ENCODE results near the gene LRMDA. TPM values are rescaled to one million over a fixed set of nuclear protein-coding genes. Genes with fewer than 3 reads are reported as not detected.

The LRMDA gene
- total and polyA plus RNA-seq, 2 of the 8 experiments (the other 6 are each of a cell fraction or from before 2014, with no cell fraction given) = 0.86 to 2.8 TPM

DNA sequence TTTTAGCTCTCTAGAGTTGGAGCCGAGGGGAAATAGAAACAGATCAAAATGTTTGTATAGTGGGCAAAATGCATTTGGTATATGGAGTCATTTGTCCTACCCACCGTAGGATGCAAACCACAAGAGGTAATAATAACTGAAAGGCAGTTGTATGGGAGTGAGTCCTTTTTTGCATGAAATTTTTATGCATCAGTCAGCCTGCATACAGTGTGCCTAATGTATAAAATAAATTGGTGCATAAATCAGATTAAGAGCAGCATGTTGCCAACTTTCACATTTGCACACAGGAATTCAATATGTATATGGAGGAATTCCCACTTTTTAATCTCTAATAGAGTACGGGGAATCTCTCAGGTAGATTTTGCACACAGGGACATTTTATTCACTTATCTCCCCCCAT, 262.8 kb downstream of the LRMDA start:
- Histone ChIP-seq H2BK20ac (ENCODE audit: low read length) (no peak overlapping the region), H4K5ac (ENCODE audit: insufficient read length, low read depth, low read length) (no peak overlapping the region), H3K79me2 (ENCODE audit: control insufficient read depth in 1 of 2, insufficient read depth in 2 of 2, low read length in 2 of 2) (no peaks in the 10 kb centered on the region), H3K9me3 (ENCODE audit: insufficient read depth in 2 of 2, low read depth in 1 of 2, low read length in 1 of 2) (no peaks in the 10 kb centered on the region), H3K36me3 (ENCODE audit: control insufficient read depth in 2 of 4, insufficient read depth in 4 of 4, low read length in 3 of 4) (no peaks in the 10 kb centered on the region), H3K9ac (replicated peaks in 1 of 4; ENCODE audit: extremely low read depth in 1 of 4, low read depth in 3 of 4, low read length in 3 of 4) (no peak overlapping the region), H3K4me1 (replicated peaks in 1 of 4; ENCODE audit: control insufficient read depth in 3 of 4, insufficient read depth in 4 of 4, low read length in 3 of 4) (no peaks in the 10 kb centered on the region), H3K23me2 (ENCODE audit: low read depth, low read length) (no peaks in the 10 kb centered on the region), H2AK5ac (ENCODE audit: low read depth, low read length) (no peak overlapping the region), H4K20me1 (replicated peaks in 1 of 2; ENCODE audit: control insufficient read depth in 1 of 2, insufficient read depth in 2 of 2, low read length in 2 of 2) (no peaks in the 10 kb centered on the region), H2BK5ac (ENCODE audit: low read depth, low read length) (no peak overlapping the region), H4K8ac (ENCODE audit: extremely low read depth, insufficient read depth, low read length) (no peak overlapping the region), H2AFZ (ENCODE audit: low read length) (no peak overlapping the region), H3K18ac (ENCODE audit: extremely low read depth, low read length) (no peak overlapping the region), H3K27ac (ENCODE audit: low read depth, low read length) (no peak overlapping the region), H3K4me3 (ENCODE audit: extremely low read depth in 1 of 4, insufficient read depth in 2 of 4, low read depth in 3 of 4, low read length in 4 of 4) (no peak overlapping the region), H2BK12ac (ENCODE audit: low read depth, low read length) (no peak overlapping the region), H3K4me2 (ENCODE audit: insufficient read depth in 1 of 2, low read depth in 2 of 2, low read length in 2 of 2) (no peak overlapping the region), H3K23ac (ENCODE audit: insufficient read length) (no peak overlapping the region), H4K91ac (replicated peaks; ENCODE audit: insufficient read length, low read length) (no peak overlapping the region), H3K79me1 (ENCODE audit: low read depth, low read length) (no peaks in the 10 kb centered on the region), H3K4ac (replicated peaks; ENCODE audit: insufficient read length, low read depth, low read length) (no peak overlapping the region), H3K56ac (replicated peaks; ENCODE audit: insufficient read length, low read depth, low read length) (no peak overlapping the region), H3K27me3 (replicated peaks in 1 of 4; ENCODE audit: control insufficient read depth in 3 of 4, extremely low read depth in 1 of 4, insufficient read depth in 3 of 4, low read length in 3 of 4) (no peaks in the 10 kb centered on the region), H3K14ac (ENCODE audit: insufficient read length) (no peak overlapping the region), H2BK15ac (ENCODE audit: low read length) (no peak overlapping the region), H2BK120ac (replicated peaks; ENCODE audit: low read depth, low read length) (no peak overlapping the region)
- no peak for DNase-seq (ENCODE audit: low read depth in 1 of 2, low spot score in 2 of 2)
- ChIA-PET CTCF (ENCODE audit: partially characterized antibody) (no interaction called here), POLR2A (ENCODE audit: partially characterized antibody) (no interaction called here)
- 92% methylated on average over 3 of the region's 3 CpGs; no CpG with 5 or more reads in 1 of the 2 experiments for WGBS, 2 experiments (ENCODE audit: extremely low coverage in 1 of 2, insufficient coverage in 1 of 2, insufficient read length in 1 of 2, insufficient replicate concordance in 2 of 2, low coverage in 1 of 2, low lambda C conversion rate in 2 of 2, missing lambda C conversion rate in 1 of 2)
- no peak for FAIRE-seq
- no peak for TF ChIP-seq POLR2A (IDR thresholded peaks at IDR 0.05; ENCODE audit: control extremely low read depth in 1 of 2, low read depth in 2 of 2, low read length in 2 of 2)
- no peak for TF ChIP-seq SRF (IDR thresholded peaks at IDR 0.05; ENCODE audit: low read depth, low read length)
- TF ChIP-seq SP1 (IDR thresholded peaks at IDR 0.05; ENCODE audit: low read depth, low read length) = no peak
- TF ChIP-seq ZNF274 (IDR thresholded peaks at IDR 0.05; ENCODE audit: borderline replicate concordance, extremely low read depth, low read length) = no peak
- TF ChIP-seq CBX5 (IDR thresholded peaks at IDR 0.05; ENCODE audit: low read depth, low read length) = no peak
- TF ChIP-seq YY1 (IDR thresholded peaks at IDR 0.05; ENCODE audit: low read depth, low read length) = no peak
- no peak for TF ChIP-seq KDM5A (IDR thresholded peaks at IDR 0.05; ENCODE audit: low read length)
- no peak for TF ChIP-seq SUZ12 (IDR thresholded peaks at IDR 0.05; ENCODE audit: low read length)
- TF ChIP-seq RXRA (IDR thresholded peaks at IDR 0.05; ENCODE audit: insufficient read depth, low read depth, low read length) = no peak
- TF ChIP-seq SAP30 (IDR thresholded peaks at IDR 0.05; ENCODE audit: insufficient read depth, insufficient replicate concordance, low read length) = no peak
- no peak for TF ChIP-seq HDAC6 (IDR thresholded peaks at IDR 0.05; ENCODE audit: low read depth, low read length)
- TF ChIP-seq TEAD4 (IDR thresholded peaks at IDR 0.05; ENCODE audit: low read depth, low read length) = no peak
- no peak for TF ChIP-seq NRF1 (IDR thresholded peaks at IDR 0.05; ENCODE audit: low read depth, low read length)
- no peak for TF ChIP-seq CBX8 (IDR thresholded peaks at IDR 0.05; ENCODE audit: borderline replicate concordance, low read depth, low read length)
- no peak for TF ChIP-seq HDAC2 (IDR thresholded peaks at IDR 0.05; ENCODE audit: borderline replicate concordance in 1 of 2, low read depth in 2 of 2, low read length in 2 of 2)
- TF ChIP-seq EZH2 (IDR thresholded peaks at IDR 0.05; ENCODE audit: low read depth, low read length, severe bottlenecking) = no peak
